Endothelial cell of umbilical vein (primary cell): Measurements from ENCODE around the gene PLPPR5. TPM values are rescaled to one million over a fixed set of nuclear protein-coding genes. Genes with fewer than 3 reads are reported as not detected.
A peak's percentile ranks its signal among the peaks of the same experiment; 100 is the strongest.

Experiments used
- BruUV-seq: library from RNA; stranded (reverse); fragments of 400-500 nt; replicated peaks from 2 replicates; lab custom pipeline; 2021; lab: Mats Ljungman, UMichigan
- CTCF ChIA-PET: fragments of 300-600, 350-600 bp; sonication (Branson Sonifier 250); formaldehyde crosslinking; loops from one replicate; lab custom pipeline; 2021; ENCODE audit warnings: antibody characterized with exemption, inconsistent platforms; lab: Charles Lee
- POLR2A ChIA-PET: fragments of 300-600, 350-600 bp; sonication (Branson Sonifier 250); formaldehyde crosslinking; loops from one replicate; lab custom pipeline; 2021; ENCODE audit warnings: antibody characterized with exemption, inconsistent platforms; lab: Charles Lee
- DNase-seq: peaks from one replicate; pipeline ENCODE4 v3.0.0-alpha.2; 2011; ENCODE audit warnings: low read depth, low spot score
- FAIRE-seq: peaks from 2 replicates; lab custom pipeline; 2011; peaks lifted over from hg19 to GRCh38; lab: Jason Lieb, UNC
- H2AFZ ChIP-seq: 2 replicates; pipeline ENCODE4 v1.6.0; 2012; ENCODE audit warnings: low read depth, low read length, control low read depth, inconsistent platforms
- H3K27ac ChIP-seq: 2 replicates; pipeline ENCODE4 v1.5.1; 2011; ENCODE audit warnings: low read depth, mild to moderate bottlenecking, control low read depth, low read length, moderate library complexity; ENCODE audit not compliant: insufficient read depth
- H3K27me3 ChIP-seq, 2 experiments: 2 replicates each; pipeline versions ENCODE4 v1.6.0 to v1.6.1; 2011; ENCODE audit warnings: low read length in 2 of 2, mixed read lengths in 1 of 2; ENCODE audit not compliant: control insufficient read depth in 2 of 2, insufficient read depth in 2 of 2
- H3K36me3 ChIP-seq, 2 experiments: 2 replicates in 1 of 2; 3 replicates in 1 of 2; pipeline ENCODE4 v1.5.1; 2011; ENCODE audit warnings: low read length in 2 of 2, mild to moderate bottlenecking in 1 of 2, moderate library complexity in 1 of 2; ENCODE audit not compliant: control insufficient read depth in 2 of 2, insufficient read depth in 2 of 2; ENCODE audit errors: extremely low read depth in 1 of 2
- H3K4me1 ChIP-seq: 3 replicates; pipeline ENCODE4 v1.5.1; 2011; ENCODE audit warnings: mild to moderate bottlenecking, low read length; ENCODE audit not compliant: control insufficient read depth, insufficient read depth; ENCODE audit errors: extremely low read depth
- H3K4me2 ChIP-seq: 2 replicates; pipeline ENCODE4 v1.6.1; 2011; ENCODE audit warnings: low read length, control low read depth, mixed read lengths; ENCODE audit not compliant: insufficient read depth
- H3K4me3 ChIP-seq, 3 experiments: fragments of 200-600 bp in 1 of 3; sonication (generic), shearing (Covaris generic) in 1 of 3; replicated peaks in 1 of 3; 2 replicates each; pipeline ENCODE4 v1.5.1; 2011 to 2016; ENCODE audit warnings: control low read depth in 3 of 3, low read length in 3 of 3, mild to moderate bottlenecking in 2 of 3, inconsistent platforms in 1 of 3, low read depth in 1 of 3, moderate library complexity in 1 of 3; ENCODE audit not compliant: insufficient read depth in 1 of 3
- H3K79me2 ChIP-seq: 2 replicates; pipeline ENCODE4 v1.6.0; 2012; ENCODE audit warnings: low read length, inconsistent platforms; ENCODE audit not compliant: control insufficient read depth, insufficient read depth
- H3K9ac ChIP-seq: replicated peaks from 2 replicates; pipeline ENCODE3; 2011; ENCODE audit warnings: low read length, control low read depth; ENCODE audit not compliant: insufficient read depth; ENCODE audit errors: extremely low read depth
- H3K9me1 ChIP-seq: replicated peaks from 3 replicates; pipeline ENCODE4 v1.6.0; 2011; ENCODE audit warnings: mild to moderate bottlenecking, low read length; ENCODE audit not compliant: control insufficient read depth, insufficient read depth; ENCODE audit errors: extremely low read depth
- H3K9me3 ChIP-seq: replicated peaks from 2 replicates; pipeline ENCODE4 v1.5.1; 2012; ENCODE audit warnings: low read length, inconsistent platforms; ENCODE audit not compliant: control insufficient read depth, insufficient read depth
- H4K20me1 ChIP-seq: replicated peaks from 2 replicates; pipeline ENCODE3; 2011; ENCODE audit warnings: mild to moderate bottlenecking, low read length; ENCODE audit not compliant: control insufficient read depth, insufficient read depth; ENCODE audit errors: extremely low read depth
- EZH2 ChIP-seq: IDR thresholded peaks from 2 replicates; pipeline ENCODE4 v1.6.1; 2012; ENCODE audit warnings: borderline replicate concordance, low read depth, mild to moderate bottlenecking, moderate library complexity, low read length, inconsistent platforms; ENCODE audit not compliant: severe bottlenecking
- FOS ChIP-seq: IDR thresholded peaks from 2 replicates; pipeline ENCODE4 v1.6.1; 2011; ENCODE audit warnings: mild to moderate bottlenecking, low read length, moderate library complexity, borderline replicate concordance; ENCODE audit not compliant: insufficient read depth
- GATA2 ChIP-seq: IDR thresholded peaks from 2 replicates; pipeline ENCODE4 v1.7.0; 2011; ENCODE audit warnings: low read depth, mild to moderate bottlenecking, moderate library complexity, mixed read lengths, low read length; ENCODE audit not compliant: insufficient read length, insufficient read depth
- JUN ChIP-seq: IDR thresholded peaks from 2 replicates; pipeline ENCODE4 v1.6.1; 2011; ENCODE audit warnings: borderline replicate concordance, low read depth; ENCODE audit not compliant: insufficient read length, insufficient read depth
- MYC ChIP-seq: IDR thresholded peaks from one replicate; pipeline ENCODE4 v1.6.1; 2011; ENCODE audit warnings: mild to moderate bottlenecking, low read depth, low read length
- POLR2A ChIP-seq: IDR thresholded peaks from 2 replicates; pipeline ENCODE4 v1.6.1; 2012; ENCODE audit warnings: low read depth, mild to moderate bottlenecking, control low read depth, low read length
- POLR2AphosphoS5 ChIP-seq: IDR thresholded peaks from 2 replicates; pipeline ENCODE4 v1.6.1; 2012; ENCODE audit warnings: low read depth, mild to moderate bottlenecking, control low read depth, low read length, moderate library complexity; ENCODE audit not compliant: insufficient read depth
- dilution Hi-C: fragments of 300-500 bp; cut with MboI; formaldehyde crosslinking; loops from one replicate; pipeline ENCODE4 v1.15.0; 2019; ENCODE audit warnings: low sequenced_read_pairs; ENCODE audit not compliant: extremely low pct_ligation_motif_present
- intact Hi-C: fragments of 100-400 bp; cut with micrococcal nuclease; formaldehyde crosslinking; loops from one replicate; pipeline ENCODE4 v1.10.0; 2022
- polyA plus RNA-seq, 4 experiments: library from polyadenylated mRNA; depleted of rRNA in 3 of 4; stranded (reverse) in 3 of 4; unstranded in 1 of 4; fragments of >200 nt; gene quantifications; 2 replicates each; pipeline versions ENCODE4 v1.2.1 to v1.2.3, GENCODE V29; 2011 to 2012; ENCODE audit warnings: missing spikeins in 1 of 4
- total RNA-seq: library from RNA; stranded (reverse); gene quantifications from 2 replicates; pipeline ENCODE4 v1.2.3, GENCODE V29; 2021
- TF ChIP-seq, protein P1 (sequence below), 2 donors: IDR thresholded peaks; 1 replicate in 1 of 2; 2 replicates in 1 of 2; pipeline ENCODE4 v1.5.1; 2011; ENCODE audit warnings: low read length in 2 of 2, mild to moderate bottlenecking in 2 of 2, moderate library complexity in 2 of 2, control low read depth in 1 of 2, inconsistent platforms in 1 of 2, low read depth in 1 of 2; ENCODE audit not compliant: insufficient read depth in 1 of 2; ENCODE audit errors: extremely low read depth in 1 of 2
- TF ChIP-seq, protein P2 (sequence below): IDR thresholded peaks from 2 replicates; pipeline ENCODE4 v1.6.1; 2011; ENCODE audit not compliant: insufficient read depth, insufficient read length

Gene PLPPR5
- total and polyA plus RNA-seq, 2 donors (not counting 3 experiments of a cell fraction or from before 2014, with no cell fraction given), result not detected

DNA sequence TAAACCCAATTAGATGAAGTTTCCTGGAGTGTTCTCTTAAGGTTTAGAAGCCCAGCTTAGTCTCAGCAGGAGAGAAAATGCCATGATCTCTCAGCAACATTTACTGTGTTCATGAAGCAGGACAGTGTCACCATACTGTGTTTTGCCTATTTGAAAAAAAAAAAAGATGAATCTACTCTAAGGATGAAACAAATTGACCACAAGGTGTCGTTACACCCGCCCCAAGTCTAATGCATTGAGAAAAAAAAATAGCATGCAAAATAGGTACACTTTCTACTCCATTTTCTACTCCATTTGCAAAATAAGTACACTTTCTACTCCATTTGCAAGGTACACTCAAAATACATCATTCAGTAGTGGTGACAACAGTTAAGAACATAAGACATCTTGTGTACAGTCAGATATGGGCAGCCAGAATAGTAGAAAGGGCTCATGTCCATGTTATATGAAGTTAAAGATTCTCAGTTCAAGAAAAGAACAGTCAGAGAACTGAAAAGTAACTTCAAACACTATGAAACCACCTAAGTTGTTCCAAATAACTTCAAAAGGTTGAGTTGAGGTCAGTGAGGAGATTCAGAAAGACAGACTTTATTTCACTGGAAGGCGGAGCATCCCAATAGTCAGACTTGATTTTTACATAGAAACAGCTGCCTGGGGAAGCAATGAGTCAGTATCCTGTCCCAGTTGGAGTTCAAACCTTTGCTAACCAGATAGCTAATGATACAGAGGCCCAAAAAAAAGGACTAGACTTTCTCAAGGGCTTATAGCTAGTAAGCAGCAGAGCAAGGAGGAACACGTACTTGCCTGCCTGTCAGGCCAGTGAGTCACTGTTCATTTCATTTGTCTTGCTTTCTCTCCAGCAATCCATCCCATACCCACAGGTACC is 13.3 kb downstream of the PLPPR5 start:
- TF ChIP-seq JUN, result peak; percentile 3
- TF ChIP-seq POLR2A, result no peak
- TF ChIP-seq, protein P1, sequence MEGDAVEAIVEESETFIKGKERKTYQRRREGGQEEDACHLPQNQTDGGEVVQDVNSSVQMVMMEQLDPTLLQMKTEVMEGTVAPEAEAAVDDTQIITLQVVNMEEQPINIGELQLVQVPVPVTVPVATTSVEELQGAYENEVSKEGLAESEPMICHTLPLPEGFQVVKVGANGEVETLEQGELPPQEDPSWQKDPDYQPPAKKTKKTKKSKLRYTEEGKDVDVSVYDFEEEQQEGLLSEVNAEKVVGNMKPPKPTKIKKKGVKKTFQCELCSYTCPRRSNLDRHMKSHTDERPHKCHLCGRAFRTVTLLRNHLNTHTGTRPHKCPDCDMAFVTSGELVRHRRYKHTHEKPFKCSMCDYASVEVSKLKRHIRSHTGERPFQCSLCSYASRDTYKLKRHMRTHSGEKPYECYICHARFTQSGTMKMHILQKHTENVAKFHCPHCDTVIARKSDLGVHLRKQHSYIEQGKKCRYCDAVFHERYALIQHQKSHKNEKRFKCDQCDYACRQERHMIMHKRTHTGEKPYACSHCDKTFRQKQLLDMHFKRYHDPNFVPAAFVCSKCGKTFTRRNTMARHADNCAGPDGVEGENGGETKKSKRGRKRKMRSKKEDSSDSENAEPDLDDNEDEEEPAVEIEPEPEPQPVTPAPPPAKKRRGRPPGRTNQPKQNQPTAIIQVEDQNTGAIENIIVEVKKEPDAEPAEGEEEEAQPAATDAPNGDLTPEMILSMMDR (IDR thresholded peaks at IDR 0.05; ENCODE audit: extremely low read depth in 1 of 2, insufficient read depth in 1 of 2, low read depth in 1 of 2, low read length in 2 of 2), result peak; percentile 10 to 22
- peak; percentile 72 for TF ChIP-seq FOS
- no peak for TF ChIP-seq EZH2
- TF ChIP-seq GATA2, result peak; percentile 26
- TF ChIP-seq POLR2AphosphoS5, result peak; percentile 16
- TF ChIP-seq, protein P2, sequence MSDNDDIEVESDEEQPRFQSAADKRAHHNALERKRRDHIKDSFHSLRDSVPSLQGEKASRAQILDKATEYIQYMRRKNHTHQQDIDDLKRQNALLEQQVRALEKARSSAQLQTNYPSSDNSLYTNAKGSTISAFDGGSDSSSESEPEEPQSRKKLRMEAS, result no peak
- TF ChIP-seq MYC, result no peak
- no peak overlapping the region for H3K4me2 ChIP-seq
- no peak overlapping the region for H3K27ac ChIP-seq
- H4K20me1 ChIP-seq, result no peaks in the 10 kb centered on the region
- BruUV-seq, result no TSS peak
- FAIRE-seq (peak; percentile 81), DNase-seq (peak; percentile 83)
- H3K9me3 ChIP-seq, result no peaks in the 10 kb centered on the region
- H2AFZ ChIP-seq, result no peak overlapping the region
- no peak overlapping the region for H3K9ac ChIP-seq
- no peaks in the 10 kb centered on the region for H3K9me1 ChIP-seq
- H3K27me3 ChIP-seq, result peaks cover 0 to 4% of the 10 kb centered on the region in 2 experiments
- POLR2A ChIA-PET, result interaction anchor here (1.1 kb wide), 1 partner anchor 11 kb away, joined by 5 read pairs; no protein-coding TSS in a partner anchor
- H3K4me3 ChIP-seq, result no peak overlapping the region
- dilution Hi-C loops (no loop called here), intact Hi-C loops (loop anchor here (1.0 to 5.0 kb wide), 2 partner anchors 716 to 746 kb away; no protein-coding TSS in a partner anchor)
- peaks cover 4% of the 10 kb centered on the region for H3K4me1 ChIP-seq
- no peaks in the 10 kb centered on the region for H3K36me3 ChIP-seq
- no peaks in the 10 kb centered on the region for H3K79me2 ChIP-seq
- CTCF ChIA-PET, result interaction anchor here (0.7 to 1.5 kb wide), 18 partner anchors 8 to 719 kb away, joined by 3 to 8 read pairs (median 3); no protein-coding TSS in a partner anchor
